Transverse colon (tissue), 3 donors: ENCODE measurements around the gene SLC35A3.

ENCODE experiments used
- CTCF ChIP-seq, 5 experiments: fragments of 200-600 bp in 3 of 5; fragments of 450-650 bp in 2 of 5; sonication (generic) in 3 of 5; IDR thresholded peaks; 1 replicate in 2 of 5; 2 replicates in 3 of 5; pipeline ENCODE4 v1.5.1; 2016 to 2017; ENCODE audit warnings: antibody characterized with exemption in 5 of 5, inconsistent platforms in 3 of 5, mild to moderate bottlenecking in 2 of 5, moderate library complexity in 1 of 5
- EP300 ChIP-seq: sonication (generic); formaldehyde crosslinking; IDR thresholded peaks from one replicate; pipeline ENCODE4 v1.6.1; 2017; ENCODE audit warnings: antibody characterized with exemption, low read depth

- TF ChIP-seq EP300 (no peak), CTCF (IDR thresholded peaks at IDR 0.05) (no peak)
Observed at GRCh38 chr1:100050139-100050538, 80.3 kb downstream of the SLC35A3 start.
